Measurements from ENCODE around the gene ZNF148.

The ZNF148 gene

GRCh38 chr3:125266971-125267370 is 108.2 kb downstream of the ZNF148 start:
- DNase-seq = no peak

- DNase-seq = no peak
Observed at GRCh38 chr3:125262161-125262560, 113.0 kb downstream of the ZNF148 start.

GRCh38 chr3:125261031-125261430 is 114.1 kb downstream of the ZNF148 start:
- DNase-seq = no peak

GRCh38 chr3:125260158-125260557 is 115.0 kb downstream of the ZNF148 start:
- no peak for DNase-seq

- no peak for DNase-seq
Observed at GRCh38 chr3:125257536-125257935, 117.6 kb downstream of the ZNF148 start.

- DNase-seq = no peak
Observed at GRCh38 chr3:125256675-125257074, 118.5 kb downstream of the ZNF148 start.

GRCh38 chr3:125250973-125251372 is 124.2 kb downstream of the ZNF148 start:
- no peak for DNase-seq

- DNase-seq = no peak
Observed at GRCh38 chr3:125246237-125246636, 128.9 kb downstream of the ZNF148 start.

- no peak for DNase-seq
Observed at GRCh38 chr3:125245521-125245920, 129.6 kb downstream of the ZNF148 start.

- DNase-seq = no peak
Observed at GRCh38 chr3:125240496-125240895, 134.6 kb downstream of the ZNF148 start.

- DNase-seq = no peak
Observed at GRCh38 chr3:125239266-125239665, 135.9 kb downstream of the ZNF148 start.

GRCh38 chr3:125238759-125239158 is 136.4 kb downstream of the ZNF148 start:
- DNase-seq = no peak

GRCh38 chr3:125236331-125236903 is 138.7 kb downstream of the ZNF148 start:
- DNase-seq = no peak

GRCh38 chr3:125234831-125235230 is 140.3 kb downstream of the ZNF148 start:
- no peak for DNase-seq

GRCh38 chr3:125232401-125232800 is 142.7 kb downstream of the ZNF148 start:
- no peak for DNase-seq

GRCh38 chr3:125231895-125232294 is 143.2 kb downstream of the ZNF148 start:
- DNase-seq = peak; percentile 6

GRCh38 chr3:125229707-125230106 is 145.4 kb downstream of the ZNF148 start:
- DNase-seq = no peak

GRCh38 chr3:125229168-125229567 is 146.0 kb downstream of the ZNF148 start:
- no peak for DNase-seq

- DNase-seq = no peak
Observed at GRCh38 chr3:125221831-125222230, 153.3 kb downstream of the ZNF148 start.

GRCh38 chr3:125220727-125221429 is 154.2 kb downstream of the ZNF148 start:
- DNase-seq = no peak

GRCh38 chr3:125220183-125220582 is 154.9 kb downstream of the ZNF148 start:
- DNase-seq = no peak

- no peak for DNase-seq
Observed at GRCh38 chr3:125219261-125219701, 155.8 kb downstream of the ZNF148 start.

- DNase-seq = no peak
Observed at GRCh38 chr3:125214738-125215137, 160.4 kb downstream of the ZNF148 start.

- DNase-seq = no peak
Observed at GRCh38 chr3:125213946-125214542, 161.1 kb downstream of the ZNF148 start.
